TTC549 (cell line): ENCODE results near the gene NKAIN2.
"Not testable (repeated sequence)": the region's sequence is repeated elsewhere in the genome, so short reads cannot be mapped to it uniquely, and the experiment has no call there.

Source experiments
- FAIRE-seq: peaks from 2 replicates; lab custom pipeline; 2012; peaks lifted over from hg19 to GRCh38; lab: Jason Lieb, UNC

Gene NKAIN2

DNA sequence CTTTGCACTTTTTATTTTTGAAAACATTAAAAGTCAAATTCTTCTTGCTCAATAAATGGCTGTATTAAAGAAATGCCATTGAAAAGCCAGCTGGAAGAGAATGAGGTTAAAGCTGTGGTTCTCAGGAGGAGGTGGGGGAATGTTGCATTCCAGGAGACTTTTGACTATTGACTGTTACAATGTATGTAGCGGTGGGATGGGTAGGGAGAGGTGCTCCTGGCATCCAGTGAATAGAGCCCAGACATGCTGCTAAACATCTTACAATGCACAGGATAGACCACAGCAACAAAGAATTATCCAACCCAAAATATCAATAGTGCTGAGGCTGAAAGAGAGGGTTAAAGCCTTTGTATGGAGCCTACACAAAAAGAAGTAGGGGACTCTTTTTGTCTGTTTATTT, 295.9 kb downstream of the NKAIN2 start:
- no peak for FAIRE-seq

GRCh38 chr6:124110514-124110913, 306.8 kb downstream of the NKAIN2 start:
- no peak for FAIRE-seq

- FAIRE-seq = no peak
Observed at GRCh38 chr6:124119596-124119995, 315.9 kb downstream of the NKAIN2 start.

DNA sequence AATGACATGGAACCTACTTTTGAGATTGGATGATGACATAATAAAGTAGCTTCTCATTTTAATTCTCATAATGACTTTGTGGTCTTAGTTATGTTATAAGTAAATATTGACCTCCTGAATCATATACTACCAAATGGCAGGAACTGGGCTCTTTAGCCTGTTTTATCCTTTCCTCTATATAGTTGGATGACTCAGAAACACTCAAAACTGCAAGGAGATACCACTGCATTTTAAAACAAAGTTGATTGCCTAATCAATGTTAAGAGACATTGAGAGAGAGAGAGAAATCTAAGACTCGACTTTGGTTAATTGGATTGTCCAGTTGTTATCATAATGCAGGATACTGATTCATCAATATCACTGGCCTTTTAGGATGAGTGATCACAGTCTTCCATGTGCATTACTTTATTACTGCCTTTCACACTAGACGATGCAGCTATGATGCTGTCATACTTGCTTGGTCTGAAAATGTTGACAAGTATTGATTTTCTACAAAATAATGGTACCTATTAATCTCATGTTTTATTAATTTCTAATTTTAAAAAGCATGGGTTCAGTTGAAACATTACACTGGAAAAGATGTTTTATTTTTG, 320.0 kb downstream of the NKAIN2 start:
- FAIRE-seq = no peak

- FAIRE-seq = no peak
Observed at GRCh38 chr6:124131259-124131658, 327.6 kb downstream of the NKAIN2 start.

- no peak for FAIRE-seq
Observed at GRCh38 chr6:124131779-124132178, 328.1 kb downstream of the NKAIN2 start.

GRCh38 chr6:124132256-124132655, 328.6 kb downstream of the NKAIN2 start:
- FAIRE-seq = no peak

DNA sequence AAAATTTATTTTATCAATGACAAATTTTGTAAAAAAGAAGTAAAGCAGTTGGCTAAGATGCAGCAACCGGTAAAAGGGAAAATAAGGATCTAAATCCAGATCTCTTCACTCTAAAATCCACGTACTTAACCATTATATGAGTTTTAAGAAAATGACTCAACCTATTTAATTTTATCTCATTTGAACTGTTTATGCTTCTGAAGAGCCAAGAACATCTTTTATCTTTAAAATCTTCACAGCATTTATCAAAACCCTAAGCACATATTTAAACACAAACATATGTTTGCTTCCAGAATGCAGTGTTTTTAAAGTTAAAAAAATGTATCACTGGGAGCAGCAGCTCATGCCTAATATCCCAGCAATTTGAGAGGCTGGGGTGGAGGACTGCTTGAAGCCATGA, 339.2 kb downstream of the NKAIN2 start:
- no peak for FAIRE-seq

DNA sequence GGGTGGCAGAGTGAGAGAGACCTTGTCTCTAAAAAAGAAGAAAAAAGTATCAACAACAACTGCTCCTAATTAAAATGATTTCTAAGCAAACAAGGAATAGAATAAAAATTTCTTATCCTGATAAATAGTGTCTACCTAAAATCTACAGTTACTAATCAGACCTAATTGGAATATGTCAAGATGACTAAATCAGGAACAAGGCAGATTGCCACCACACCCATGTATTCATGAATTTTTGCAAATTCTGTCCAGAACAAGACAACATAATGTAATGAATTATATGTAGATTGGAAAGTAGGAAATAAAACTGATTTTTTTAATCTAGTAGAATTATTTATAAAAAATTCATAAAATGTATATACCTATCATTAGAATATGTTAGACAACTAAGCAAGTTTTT, 339.8 kb downstream of the NKAIN2 start:
- FAIRE-seq = no peak

DNA sequence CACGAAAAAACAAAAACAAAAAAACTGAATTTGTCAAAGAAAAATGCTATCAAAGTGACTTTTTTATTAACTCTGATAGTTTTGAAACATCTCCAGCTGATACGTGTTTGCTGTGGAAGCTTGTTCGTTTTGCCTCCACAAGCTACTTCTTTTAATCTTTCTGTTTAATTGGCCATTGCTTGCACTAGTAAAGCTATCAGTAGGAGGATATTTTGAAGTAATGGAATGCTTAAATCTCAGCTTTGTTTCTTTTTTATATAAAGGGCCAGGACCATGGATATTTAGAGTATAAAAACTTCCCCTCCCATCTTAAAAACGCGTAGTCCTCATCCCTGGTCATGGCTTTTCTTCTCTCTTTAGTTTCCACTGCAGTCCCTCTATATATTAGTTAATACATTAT, 344.0 kb downstream of the NKAIN2 start:
- no peak for FAIRE-seq

- no peak for FAIRE-seq
Observed at GRCh38 chr6:124148236-124148957, 344.7 kb downstream of the NKAIN2 start.

GRCh38 chr6:124149646-124150045, 346.0 kb downstream of the NKAIN2 start:
- no peak for FAIRE-seq

DNA sequence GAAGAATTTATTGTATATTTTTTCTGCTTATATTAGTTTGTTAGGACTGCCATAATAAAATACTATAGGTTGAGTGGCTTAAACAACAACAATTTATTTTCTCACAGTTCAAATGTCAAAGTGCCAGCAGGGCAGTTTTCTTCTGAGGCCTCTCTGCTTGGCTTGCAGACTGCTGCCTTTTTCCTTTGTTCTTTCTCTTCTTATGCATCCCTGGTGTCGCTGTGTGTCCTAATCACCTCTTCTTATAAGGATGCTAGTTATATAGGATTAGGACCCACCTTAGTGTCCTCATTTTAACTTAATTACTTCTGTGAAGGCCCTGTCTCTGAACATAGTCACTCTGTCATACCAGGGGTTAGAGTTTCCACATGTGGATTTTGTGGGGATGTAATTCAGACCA, 354.4 kb downstream of the NKAIN2 start:
- no peak for FAIRE-seq

DNA sequence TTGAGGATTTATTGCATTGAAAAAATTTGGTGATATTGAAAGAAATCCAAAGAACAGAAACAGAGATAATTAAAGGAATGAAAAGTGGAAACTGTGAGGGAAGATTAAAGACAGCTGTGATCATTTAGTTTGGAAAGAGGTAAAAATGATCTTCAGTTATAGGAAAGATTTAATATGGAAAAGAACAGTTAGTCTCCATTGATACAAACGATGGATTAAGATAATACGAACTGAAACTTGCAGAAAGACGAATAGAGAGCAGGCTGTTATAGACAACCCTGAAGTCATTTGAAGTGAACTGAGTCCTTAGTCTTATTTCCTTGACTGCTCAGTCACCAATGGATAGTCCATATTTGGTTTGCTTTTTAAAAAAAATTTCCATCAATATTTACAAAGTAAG, 360.0 kb downstream of the NKAIN2 start:
- FAIRE-seq = no peak

GRCh38 chr6:124164343-124164742, 360.7 kb downstream of the NKAIN2 start:
- FAIRE-seq = no peak

GRCh38 chr6:124167249-124167648, 363.6 kb downstream of the NKAIN2 start:
- not testable (repeated sequence) for FAIRE-seq

GRCh38 chr6:124190256-124190655, 386.6 kb downstream of the NKAIN2 start:
- no peak for FAIRE-seq

GRCh38 chr6:124193132-124193531, 389.5 kb downstream of the NKAIN2 start:
- FAIRE-seq = no peak

DNA sequence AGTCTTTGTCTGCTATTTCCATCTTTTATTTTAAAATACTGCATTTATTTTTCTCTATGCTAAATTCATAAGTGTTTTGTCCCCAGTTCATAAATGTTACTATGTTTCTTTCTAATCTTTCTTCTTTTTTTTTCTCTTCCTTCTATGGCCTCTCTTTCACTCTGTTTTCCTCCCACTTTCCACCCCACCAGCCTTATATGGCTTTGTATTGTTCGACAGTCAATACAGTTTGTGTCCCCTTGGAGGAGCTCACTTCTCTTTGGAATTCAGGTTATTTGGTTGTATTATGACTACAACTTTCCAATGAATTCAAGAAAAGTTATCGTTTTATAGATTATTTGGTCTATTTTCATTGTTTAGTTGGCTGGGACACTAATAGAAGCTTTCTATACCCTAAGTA, 393.5 kb downstream of the NKAIN2 start:
- FAIRE-seq = no peak

DNA sequence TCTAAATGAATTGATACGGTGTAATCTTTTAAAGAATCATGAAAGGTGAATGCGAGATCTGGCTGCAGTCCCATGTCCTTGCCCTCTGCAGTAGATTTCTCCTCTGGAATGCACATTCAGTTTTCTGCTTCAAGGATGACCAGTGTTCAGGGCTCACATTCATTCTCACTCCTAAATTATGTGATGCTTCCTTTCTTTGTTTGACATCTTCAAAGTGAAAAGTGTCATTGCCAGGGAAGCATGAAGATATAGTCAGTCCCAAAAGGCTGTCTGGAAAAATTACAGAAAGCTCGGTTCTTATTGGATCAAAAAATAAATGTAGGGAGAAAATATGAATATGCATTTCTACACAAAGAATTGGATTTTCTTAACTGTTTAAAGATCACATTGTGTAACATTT, 395.6 kb downstream of the NKAIN2 start:
- FAIRE-seq = no peak

GRCh38 chr6:124200661-124201060, 397.0 kb downstream of the NKAIN2 start:
- no peak for FAIRE-seq

DNA sequence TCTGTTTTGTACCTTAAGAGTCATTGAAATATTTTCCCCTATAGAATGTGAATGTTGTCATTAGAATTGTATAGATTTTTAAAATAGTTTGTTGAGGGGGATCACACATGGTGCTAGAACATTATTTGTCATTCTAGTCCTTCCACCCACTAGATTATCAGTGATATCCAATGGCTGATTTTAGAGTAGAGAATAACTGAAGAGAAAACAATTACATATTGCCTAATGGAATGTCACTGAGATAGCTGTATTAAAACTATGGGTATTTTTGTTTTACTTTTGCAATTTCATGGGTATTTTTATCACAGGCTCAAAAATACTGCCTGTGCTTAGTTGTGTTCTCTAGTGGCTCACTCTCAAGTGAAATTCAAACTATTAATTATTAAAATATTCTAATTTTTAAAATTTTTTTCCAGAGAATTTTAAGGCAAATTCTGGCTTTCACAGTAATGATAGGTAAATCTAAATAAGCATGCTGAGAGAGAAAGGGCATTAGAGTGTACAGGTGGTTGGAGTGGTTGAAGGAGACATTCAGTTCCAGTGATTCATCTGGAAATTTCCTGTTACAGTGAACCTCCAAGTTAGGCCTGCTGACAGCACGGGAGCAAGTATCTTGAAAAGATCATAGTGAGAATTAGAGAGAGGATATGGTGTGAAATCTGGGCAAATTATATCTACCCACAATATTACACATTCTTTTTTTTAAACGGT, 399.6 kb downstream of the NKAIN2 start:
- FAIRE-seq = no peak

GRCh38 chr6:124203812-124204167, 400.1 kb downstream of the NKAIN2 start:
- no peak for FAIRE-seq

DNA sequence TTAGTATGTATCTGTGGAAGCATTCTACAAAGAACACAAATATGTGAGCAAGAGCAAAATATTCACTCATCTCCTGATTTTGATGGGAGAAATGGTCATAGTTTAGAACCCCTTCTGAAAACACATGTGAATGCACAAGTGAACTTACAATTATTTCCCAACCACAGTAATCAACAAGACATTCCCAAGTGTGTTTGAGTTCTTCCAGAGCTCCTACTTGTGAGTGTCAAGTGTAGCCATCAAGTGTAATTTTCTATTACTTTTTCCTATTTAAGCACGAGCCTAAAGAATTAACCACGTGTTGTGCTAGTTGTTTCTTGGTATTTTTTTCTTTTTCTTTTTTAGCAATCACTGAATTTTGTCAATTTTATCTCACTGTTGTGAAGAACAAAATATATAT, 402.3 kb downstream of the NKAIN2 start:
- FAIRE-seq = no peak
